NCI-H510A treated with DMSO at 0.1 percent for 48 hours (cell line): Measurements from ENCODE around the gene PTPRN2.
"Not testable (repeated sequence)": the region's sequence is repeated elsewhere in the genome, so short reads cannot be mapped to it uniquely, and the experiment has no call there.

Experiments used
- DNase-seq: peaks from one replicate; lab custom pipeline; 2025; lab: John Stamatoyannopoulos, UW

Gene PTPRN2

GRCh38 chr7:158516524-158516923, 71.1 kb downstream of the PTPRN2 start:
- no peak for DNase-seq

- no peak for DNase-seq
Observed at GRCh38 chr7:158512869-158513268, 74.8 kb downstream of the PTPRN2 start.

GRCh38 chr7:158512042-158512441, 75.6 kb downstream of the PTPRN2 start:
- no peak for DNase-seq

GRCh38 chr7:158508802-158509385, 78.7 kb downstream of the PTPRN2 start:
- DNase-seq: no peak

DNA sequence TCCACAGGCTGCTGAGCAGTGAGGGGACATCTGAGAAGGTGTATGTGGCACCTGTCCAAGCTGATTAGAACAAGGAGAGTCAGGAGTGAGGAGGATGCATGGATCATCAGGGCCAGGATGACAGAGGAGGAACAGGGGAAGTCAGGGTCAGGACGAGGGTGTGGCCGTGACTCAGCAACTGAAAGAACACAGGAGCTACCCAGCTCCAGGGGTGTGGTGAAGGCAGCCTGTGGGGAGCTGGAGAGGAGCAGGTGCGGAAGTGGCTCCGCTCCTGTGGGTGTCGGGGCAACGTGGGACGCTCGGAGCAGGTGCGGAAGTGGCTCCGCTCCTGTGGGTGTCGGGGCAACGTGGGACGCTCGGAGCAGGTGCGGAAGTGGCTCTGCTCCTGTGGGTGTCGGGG, 79.3 kb downstream of the PTPRN2 start:
- not testable (repeated sequence) for DNase-seq

GRCh38 chr7:158507917-158508316, 79.7 kb downstream of the PTPRN2 start:
- DNase-seq: no peak

GRCh38 chr7:158507175-158507574, 80.4 kb downstream of the PTPRN2 start:
- DNase-seq: not testable (repeated sequence)

GRCh38 chr7:158506626-158507025, 81.0 kb downstream of the PTPRN2 start:
- DNase-seq: no peak

DNA sequence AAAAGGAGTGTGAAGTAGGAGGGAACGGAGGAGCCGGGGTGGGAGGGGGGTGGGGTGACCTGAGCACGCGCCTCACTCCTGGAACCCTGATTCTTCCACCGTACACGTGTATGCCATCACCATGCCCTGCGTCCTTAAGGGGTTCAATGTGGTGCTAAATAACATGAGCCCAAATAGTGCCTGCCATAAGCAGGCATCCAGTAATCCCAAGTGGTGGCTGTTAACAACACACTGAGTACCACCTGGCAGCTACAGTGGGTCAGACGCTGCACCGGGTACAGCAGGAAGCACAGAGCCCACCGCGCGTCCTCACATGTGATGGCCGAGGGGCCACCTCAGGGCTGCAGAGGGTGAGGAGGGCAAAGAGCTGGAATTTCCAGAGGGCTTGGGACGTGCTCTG, 81.9 kb downstream of the PTPRN2 start:
- DNase-seq: no peak

GRCh38 chr7:158502068-158502750, 85.4 kb downstream of the PTPRN2 start:
- no peak for DNase-seq

GRCh38 chr7:158501393-158502067, 86.1 kb downstream of the PTPRN2 start:
- no peak for DNase-seq

DNA sequence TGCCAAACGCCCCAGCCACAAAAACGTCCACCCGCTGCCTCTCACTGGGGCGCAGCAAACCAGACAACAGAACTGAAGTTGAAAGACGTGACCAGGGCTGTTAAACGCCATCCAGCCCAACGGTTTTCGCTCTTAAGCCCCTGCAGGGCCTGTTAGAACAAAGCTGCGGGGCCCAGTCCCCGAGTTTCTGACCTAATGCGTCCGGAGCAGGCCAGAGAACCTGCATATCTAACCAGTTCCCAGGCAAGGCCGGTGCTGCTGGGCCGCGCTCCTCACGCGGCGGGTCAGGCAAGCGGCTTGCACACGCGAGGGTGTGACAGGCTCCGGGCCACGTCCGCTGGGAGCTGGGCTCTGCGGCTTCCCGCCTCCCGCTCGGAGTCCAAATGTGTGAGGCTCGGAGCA, 87.0 kb downstream of the PTPRN2 start:
- no peak for DNase-seq

DNA sequence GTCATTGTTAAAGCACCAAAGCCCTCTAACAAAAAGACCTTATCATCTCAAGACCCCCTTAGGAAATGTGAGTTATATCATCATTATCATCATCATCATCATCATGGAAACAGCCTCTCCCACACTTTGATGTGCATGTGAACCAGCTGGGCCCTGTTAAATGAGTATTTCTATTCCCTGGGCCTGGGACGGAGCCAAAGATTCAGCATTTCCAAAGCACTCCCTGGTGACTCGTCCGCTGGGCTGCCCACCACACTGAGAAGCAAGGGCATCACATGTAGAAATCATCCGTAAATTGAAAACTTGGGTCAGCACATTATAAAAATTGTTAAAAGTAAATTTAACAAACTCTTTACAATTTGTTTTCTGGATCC, 88.6 kb downstream of the PTPRN2 start:
- DNase-seq: no peak

- DNase-seq: peak; percentile 18
Observed at GRCh38 chr7:158498443-158499081, 89.1 kb downstream of the PTPRN2 start.

GRCh38 chr7:158497627-158498026, 90.0 kb downstream of the PTPRN2 start:
- DNase-seq: peak; percentile 57

DNA sequence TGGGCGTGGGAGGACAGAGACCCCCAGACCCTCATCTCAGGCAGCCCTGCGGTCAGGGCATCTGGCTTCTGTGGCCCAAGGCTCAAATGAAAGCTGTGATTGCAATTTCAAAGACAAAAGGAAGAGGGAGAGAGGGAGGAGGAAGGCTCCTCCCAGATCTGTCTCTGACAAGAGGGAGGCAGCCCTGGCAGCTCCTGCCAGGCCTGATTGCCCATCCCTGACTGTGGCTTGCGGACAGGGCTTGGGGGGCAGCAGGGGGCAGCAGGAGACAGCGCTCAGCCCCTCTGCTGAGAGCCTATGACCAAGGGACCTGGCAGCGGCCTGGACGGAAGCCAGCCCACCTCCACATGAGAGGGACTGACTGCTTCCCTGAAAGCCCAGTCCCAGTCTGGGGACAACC, 91.8 kb downstream of the PTPRN2 start:
- peak; percentile 61 for DNase-seq

- peak; percentile 36 for DNase-seq
Observed at GRCh38 chr7:158495216-158495615, 92.4 kb downstream of the PTPRN2 start.

- DNase-seq: no peak
Observed at GRCh38 chr7:158494643-158495042, 93.0 kb downstream of the PTPRN2 start.

DNA sequence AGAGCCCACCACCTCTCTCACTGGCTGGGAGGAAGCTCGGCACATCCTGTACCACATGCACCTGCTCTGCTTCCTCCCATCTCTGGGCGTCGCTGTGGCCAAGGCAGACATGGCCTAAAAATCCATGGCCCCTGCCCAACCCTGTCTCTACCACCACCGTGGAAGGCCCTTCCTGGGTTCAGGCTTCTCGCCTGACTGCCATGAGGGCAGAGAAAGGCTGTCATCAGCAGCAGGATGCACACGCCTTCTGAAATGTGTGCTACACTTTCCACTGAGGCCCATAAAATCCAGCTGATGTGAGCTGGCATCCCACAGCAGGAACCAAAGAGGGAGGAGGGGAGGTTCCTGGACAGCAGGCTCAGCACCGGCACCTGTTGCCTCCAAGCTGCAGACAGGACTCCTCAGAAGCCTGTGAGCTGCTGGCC, 93.4 kb downstream of the PTPRN2 start:
- no peak for DNase-seq

DNA sequence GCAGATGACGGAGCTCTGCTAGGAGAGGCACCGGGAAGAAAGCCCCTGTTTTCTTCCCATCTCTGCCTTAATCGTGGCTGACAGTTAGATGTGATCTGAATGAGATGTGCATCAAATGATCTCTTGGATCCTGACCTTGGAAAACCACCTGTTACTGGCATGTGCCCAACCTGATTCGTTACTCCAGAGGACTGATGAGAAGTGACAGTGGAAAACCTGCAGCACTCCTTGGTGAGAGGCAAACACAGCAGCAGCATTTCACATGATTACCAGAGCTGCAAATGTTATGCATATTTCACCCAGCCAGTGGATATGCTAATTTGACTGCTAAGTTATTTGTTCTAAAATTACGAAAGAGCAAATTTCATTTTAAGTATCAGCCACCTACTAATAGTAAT, 95.3 kb downstream of the PTPRN2 start:
- DNase-seq: no peak

DNA sequence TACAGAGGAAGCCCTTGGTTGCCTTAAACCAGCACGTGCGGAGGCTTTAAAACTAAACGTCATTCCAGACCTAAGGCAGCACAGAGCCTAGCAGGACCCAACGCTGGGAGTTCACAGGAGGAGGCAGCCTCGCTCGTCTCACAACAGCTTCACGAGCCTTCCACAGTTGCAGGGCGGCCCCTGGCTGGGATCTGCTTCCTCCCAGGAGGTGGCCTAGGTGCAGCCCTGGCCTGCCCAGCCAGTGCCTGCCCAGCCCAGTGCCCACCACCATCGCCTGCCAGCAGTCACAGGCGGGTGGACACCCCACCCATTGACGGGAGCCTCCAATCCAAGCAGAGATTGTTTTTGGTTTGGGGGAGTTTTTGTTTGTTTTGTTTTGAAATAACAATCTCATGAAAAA, 96.5 kb downstream of the PTPRN2 start:
- DNase-seq: no peak

- no peak for DNase-seq
Observed at GRCh38 chr7:158490171-158490782, 97.3 kb downstream of the PTPRN2 start.
